B cell (primary cell): ENCODE measurements around the gene TMC2.

ENCODE experiments used
- CTCF ChIP-seq: fragments of 200-600 bp; IDR thresholded peaks from one replicate; pipeline ENCODE4 v1.8.0; 2022; ENCODE audit warnings: antibody characterized with exemption, mild to moderate bottlenecking
- EZH2 ChIP-seq: IDR thresholded peaks from 2 replicates; pipeline ENCODE4 v1.6.1; 2012; ENCODE audit warnings: borderline replicate concordance, low read depth, mild to moderate bottlenecking, moderate library complexity, low read length; ENCODE audit not compliant: insufficient read depth, poor library complexity, severe bottlenecking

GRCh38 chr20:2657674-2658073 is 121.3 kb downstream of the TMC2 start:
- TF ChIP-seq CTCF = no peak
- TF ChIP-seq EZH2 = no peak
